Left lobe of liver (tissue), 2 donors: ENCODE measurements around the gene TRPC4AP. TPM values are rescaled to one million over a fixed set of nuclear protein-coding genes. Genes with fewer than 3 reads are reported as not detected.

ENCODE experiments used
- ATAC-seq: fragments of 200-7000 bp; cut with Tn5 transposase; one replicate; pipeline ENCODE4 v1.9.1; 2020; ENCODE audit warnings: mild to moderate bottlenecking, moderate library complexity
- DNase-seq: peaks from one replicate; pipeline ENCODE4 v3.0.0-alpha.2; 2020; ENCODE audit warnings: low spot score
- total RNA-seq: library from RNA; stranded (reverse); gene quantifications from one replicate; pipeline ENCODE4 v1.2.1, GENCODE V29; 2021
- donor health status: DM: no; HTN: no; CAD: no; lungs with moderate emphysema.
- donor health status: DM: no; HTN: yes; CAD: no.

TRPC4AP gene
- total RNA-seq, 1 donor from 2014 or later = 27.6 TPM

- no peak for DNase-seq
- no peak for ATAC-seq
Measured at GRCh38 chr20:35018590-35019371, 73.8 kb downstream of the TRPC4AP start.

GRCh38 chr20:35017099-35017835, 75.3 kb downstream of the TRPC4AP start:
- DNase-seq = no peak

GRCh38 chr20:35015863-35016193, 76.8 kb downstream of the TRPC4AP start:
- no peak for ATAC-seq
- DNase-seq = no peak

More at GRCh38 chr20:35017099-35017835, 75.3 kb downstream of the TRPC4AP start:
- no peak for ATAC-seq

GRCh38 chr20:35014537-35014936, 78.1 kb downstream of the TRPC4AP start:
- ATAC-seq (no peak), DNase-seq (peak; percentile 33)

GRCh38 chr20:35013421-35014411, 78.9 kb downstream of the TRPC4AP start:
- DNase-seq (peak; percentile 38), ATAC-seq (no peak)

GRCh38 chr20:35012227-35013069, 80.2 kb downstream of the TRPC4AP start:
- ATAC-seq (no peak), DNase-seq (peak; percentile 46)

GRCh38 chr20:35011589-35012226, 80.9 kb downstream of the TRPC4AP start:
- no peak for ATAC-seq
- peak; percentile 24 for DNase-seq

- DNase-seq = no peak
- ATAC-seq = no peak
Measured at GRCh38 chr20:35010405-35011192, 82.0 kb downstream of the TRPC4AP start.

GRCh38 chr20:35009665-35010328, 82.8 kb downstream of the TRPC4AP start:
- DNase-seq (peak; percentile 54), ATAC-seq (peak; percentile 56)

GRCh38 chr20:35008411-35009342, 83.9 kb downstream of the TRPC4AP start:
- ATAC-seq = peak; percentile 79
- DNase-seq = peak; percentile 92

GRCh38 chr20:35007891-35008290, 84.7 kb downstream of the TRPC4AP start:
- ATAC-seq (no peak), DNase-seq (peak; percentile 40)

- peak; percentile 41 for DNase-seq
- no peak for ATAC-seq
Measured at GRCh38 chr20:35007413-35007812, 85.2 kb downstream of the TRPC4AP start.

- DNase-seq (peak; percentile 36), ATAC-seq (no peak)
Measured at GRCh38 chr20:35006531-35006971, 86.1 kb downstream of the TRPC4AP start.

GRCh38 chr20:35006009-35006408, 86.6 kb downstream of the TRPC4AP start:
- no peak for ATAC-seq
- peak; percentile 38 for DNase-seq

- DNase-seq (peak; percentile 37), ATAC-seq (no peak)
Measured at GRCh38 chr20:35005463-35005961, 87.1 kb downstream of the TRPC4AP start.

- DNase-seq (peak; percentile 29), ATAC-seq (no peak)
Measured at GRCh38 chr20:35004749-35005462, 87.7 kb downstream of the TRPC4AP start.
